ENCODE data around the gene VIPR2.
"Not testable (repeated sequence)": the region's sequence is repeated elsewhere in the genome, so short reads cannot be mapped to it uniquely, and the experiment has no call there.

Gene VIPR2

GRCh38 chr7:159138508-159138907 lies 6.2 kb downstream of the VIPR2 start:
- DNase-seq: no peak

GRCh38 chr7:159137906-159138305 lies 6.8 kb downstream of the VIPR2 start:
- no peak for DNase-seq

GRCh38 chr7:159136846-159137245 lies 7.8 kb downstream of the VIPR2 start:
- DNase-seq: no peak

- DNase-seq: no peak
Observed at GRCh38 chr7:159136442-159136841, 8.2 kb downstream of the VIPR2 start.

- no peak for DNase-seq
Observed at GRCh38 chr7:159136013-159136412, 8.7 kb downstream of the VIPR2 start.

GRCh38 chr7:159132670-159133443 lies 11.8 kb downstream of the VIPR2 start:
- not testable (repeated sequence) for DNase-seq

- no peak for DNase-seq
Observed at GRCh38 chr7:159130820-159131219, 13.8 kb downstream of the VIPR2 start.

- DNase-seq: no peak
Observed at GRCh38 chr7:159130199-159130775, 14.4 kb downstream of the VIPR2 start.

GRCh38 chr7:159128767-159129166 lies 15.9 kb downstream of the VIPR2 start:
- DNase-seq: no peak

GRCh38 chr7:159127691-159128642 lies 16.7 kb downstream of the VIPR2 start:
- DNase-seq: no peak

- DNase-seq: no peak
Observed at GRCh38 chr7:159126311-159127260, 18.1 kb downstream of the VIPR2 start.

- DNase-seq: no peak
Observed at GRCh38 chr7:159125955-159126270, 18.8 kb downstream of the VIPR2 start.

GRCh38 chr7:159125104-159125954 lies 19.3 kb downstream of the VIPR2 start:
- DNase-seq: no peak

- DNase-seq: not testable (repeated sequence)
Observed at GRCh38 chr7:159123793-159124192, 20.9 kb downstream of the VIPR2 start.

GRCh38 chr7:159123294-159123693 lies 21.4 kb downstream of the VIPR2 start:
- not testable (repeated sequence) for DNase-seq

GRCh38 chr7:159122276-159122675 lies 22.4 kb downstream of the VIPR2 start:
- no peak for DNase-seq

GRCh38 chr7:159121476-159121875 lies 23.2 kb downstream of the VIPR2 start:
- DNase-seq: no peak

- DNase-seq: no peak
Observed at GRCh38 chr7:159121068-159121467, 23.6 kb downstream of the VIPR2 start.

GRCh38 chr7:159120540-159120919 lies 24.1 kb downstream of the VIPR2 start:
- no peak for DNase-seq

GRCh38 chr7:159119851-159120539 lies 24.7 kb downstream of the VIPR2 start:
- no peak for DNase-seq

All from right kidney (tissue), 1 donor.